Neural progenitor cell (in vitro differentiated cells): ENCODE data around the gene DAW1. TPM values are rescaled to one million over a fixed set of nuclear protein-coding genes. Genes with fewer than 3 reads are reported as not detected.

ENCODE experiments used
- DNase-seq: peaks from one replicate; pipeline ENCODE4 v3.0.0-alpha.2; 2016; ENCODE audit warnings: low spot score
- H2AFZ ChIP-seq: fragments of 200-600 bp; sonication (generic); replicated peaks from 2 replicates; pipeline ENCODE4 v1.6.1; 2016; ENCODE audit warnings: antibody characterized with exemption
- H3F3A ChIP-seq: fragments of 200-600 bp; sonication (generic); 2 replicates; pipeline ENCODE4 v1.6.1; 2016; ENCODE audit warnings: antibody characterized with exemption, low read depth
- H3K27ac ChIP-seq: fragments of 200-600 bp; sonication (generic); 2 replicates; pipeline ENCODE4 v1.5.1; 2016; ENCODE audit warnings: mild to moderate bottlenecking
- H3K27me3 ChIP-seq: fragments of 200-600 bp; sonication (generic); 2 replicates; pipeline ENCODE4 v1.6.1; 2016; ENCODE audit warnings: mild to moderate bottlenecking, moderate library complexity
- H3K36me3 ChIP-seq: fragments of 200-600 bp; sonication (generic); 2 replicates; pipeline ENCODE4 v1.5.1; 2016
- H3K4me1 ChIP-seq: fragments of 200-600 bp; sonication (generic); 2 replicates; pipeline ENCODE4 v1.6.1; 2016; ENCODE audit warnings: mixed run types
- H3K4me2 ChIP-seq: fragments of 200-600 bp; sonication (generic); 2 replicates; pipeline ENCODE4 v1.6.1; 2016
- H3K4me3 ChIP-seq: fragments of 200-600 bp; sonication (generic); 2 replicates; pipeline ENCODE4 v1.5.1; 2016
- H3K79me2 ChIP-seq: fragments of 200-600 bp; sonication (generic); 2 replicates; pipeline ENCODE4 v1.6.1; 2016; ENCODE audit warnings: low read depth
- H3K9ac ChIP-seq: fragments of 200-600 bp; sonication (generic); 2 replicates; pipeline ENCODE4 v1.6.1; 2016
- H3K9me3 ChIP-seq: fragments of 200-600 bp; sonication (generic); 2 replicates; pipeline ENCODE4 v1.5.1; 2016; ENCODE audit warnings: low read depth
- H4K20me1 ChIP-seq: fragments of 200-600 bp; sonication (generic); 2 replicates; pipeline ENCODE4 v1.6.1; 2016; ENCODE audit warnings: low read depth
- H3K27ac Mint-ChIP-seq: 3 replicates; pipeline ENCODE4 v1.8.0; 2021; ENCODE audit warnings: mixed read lengths
- H3K27me3 Mint-ChIP-seq: 2 replicates; pipeline ENCODE4 v1.8.0; 2022; ENCODE audit warnings: low read depth, mild to moderate bottlenecking, inconsistent platforms, moderate library complexity, mixed read lengths; ENCODE audit not compliant: insufficient read depth
- H3K36me3 Mint-ChIP-seq: 3 replicates; pipeline ENCODE4 v1.8.0; 2021; ENCODE audit warnings: mixed read lengths
- H3K4me1 Mint-ChIP-seq: 3 replicates; pipeline ENCODE4 v1.8.0; 2021; ENCODE audit warnings: mixed read lengths
- H3K4me3 Mint-ChIP-seq: 3 replicates; pipeline ENCODE4 v1.8.0; 2021; ENCODE audit warnings: mild to moderate bottlenecking, moderate library complexity, mixed read lengths
- H3K9me3 Mint-ChIP-seq: 3 replicates; pipeline ENCODE4 v1.8.0; 2020; ENCODE audit warnings: mixed read lengths
- EZH2 ChIP-seq: fragments of 200-600 bp; sonication (generic); IDR thresholded peaks from 2 replicates; pipeline ENCODE4 v1.6.1; 2017; ENCODE audit warnings: antibody characterized with exemption, mild to moderate bottlenecking, moderate library complexity
- EZH2phosphoT487 ChIP-seq: fragments of 200-600 bp; sonication (generic); IDR thresholded peaks from 2 replicates; pipeline ENCODE4 v1.6.1; 2017; ENCODE audit warnings: antibody characterized with exemption
- total RNA-seq: library from RNA; depleted of rRNA; stranded (reverse); fragments of >200 nt; gene quantifications from 2 replicates; pipeline ENCODE4 v1.2.3, GENCODE V29; 2015; ENCODE audit warnings: low replicate concordance
- TF ChIP-seq, protein P1 (sequence below): fragments of 200-600 bp; sonication (generic); IDR thresholded peaks from 2 replicates; pipeline ENCODE4 v1.5.1; 2017; ENCODE audit warnings: antibody characterized with exemption, mild to moderate bottlenecking

The DAW1 gene
- total RNA-seq, 1 donor from 2014 or later, result not detected

DNA sequence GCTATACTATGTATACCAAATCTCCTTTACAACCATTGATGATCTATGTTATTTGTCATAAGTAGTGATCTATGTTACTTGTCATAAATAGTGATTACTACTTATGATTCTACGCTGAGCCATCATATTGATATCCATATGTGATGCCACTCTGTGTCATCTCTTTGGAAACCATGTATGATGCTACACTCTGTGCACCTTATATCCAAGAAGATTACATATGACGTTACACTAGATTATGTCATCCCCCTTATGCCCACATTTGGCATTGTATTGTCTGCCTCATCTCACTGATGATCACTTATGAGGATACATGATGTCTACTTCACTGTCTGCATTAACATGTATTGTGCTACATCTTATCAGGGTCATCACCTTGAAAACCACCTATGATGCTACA, 42.9 kb downstream of the DAW1 start:
- Histone ChIP-seq H2AFZ (no peak overlapping the region), H3K4me3 (no peak overlapping the region), H3K9ac (no peak overlapping the region), H3F3A (no peaks in the 10 kb centered on the region), H3K79me2 (no peaks in the 10 kb centered on the region), H3K27me3 (no peaks in the 10 kb centered on the region), H3K27ac (no peak overlapping the region), H4K20me1 (no peaks in the 10 kb centered on the region), H3K9me3 (no peaks in the 10 kb centered on the region), H3K36me3 (no peaks in the 10 kb centered on the region), H3K4me1 (no peaks in the 10 kb centered on the region), H3K4me2 (no peak overlapping the region)
- H3K36me3 Mint-ChIP-seq, result no peaks in the 10 kb centered on the region
- TF ChIP-seq EZH2, result no peak
- TF ChIP-seq, protein P1, sequence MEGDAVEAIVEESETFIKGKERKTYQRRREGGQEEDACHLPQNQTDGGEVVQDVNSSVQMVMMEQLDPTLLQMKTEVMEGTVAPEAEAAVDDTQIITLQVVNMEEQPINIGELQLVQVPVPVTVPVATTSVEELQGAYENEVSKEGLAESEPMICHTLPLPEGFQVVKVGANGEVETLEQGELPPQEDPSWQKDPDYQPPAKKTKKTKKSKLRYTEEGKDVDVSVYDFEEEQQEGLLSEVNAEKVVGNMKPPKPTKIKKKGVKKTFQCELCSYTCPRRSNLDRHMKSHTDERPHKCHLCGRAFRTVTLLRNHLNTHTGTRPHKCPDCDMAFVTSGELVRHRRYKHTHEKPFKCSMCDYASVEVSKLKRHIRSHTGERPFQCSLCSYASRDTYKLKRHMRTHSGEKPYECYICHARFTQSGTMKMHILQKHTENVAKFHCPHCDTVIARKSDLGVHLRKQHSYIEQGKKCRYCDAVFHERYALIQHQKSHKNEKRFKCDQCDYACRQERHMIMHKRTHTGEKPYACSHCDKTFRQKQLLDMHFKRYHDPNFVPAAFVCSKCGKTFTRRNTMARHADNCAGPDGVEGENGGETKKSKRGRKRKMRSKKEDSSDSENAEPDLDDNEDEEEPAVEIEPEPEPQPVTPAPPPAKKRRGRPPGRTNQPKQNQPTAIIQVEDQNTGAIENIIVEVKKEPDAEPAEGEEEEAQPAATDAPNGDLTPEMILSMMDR, result no peak
- no peak for TF ChIP-seq EZH2phosphoT487
- peaks cover 6% of the 10 kb centered on the region for H3K27me3 Mint-ChIP-seq
- no peak overlapping the region for H3K4me3 Mint-ChIP-seq
- H3K4me1 Mint-ChIP-seq, result no peaks in the 10 kb centered on the region
- H3K27ac Mint-ChIP-seq, result no peak overlapping the region
- no peak for DNase-seq
- no peaks in the 10 kb centered on the region for H3K9me3 Mint-ChIP-seq

DNA sequence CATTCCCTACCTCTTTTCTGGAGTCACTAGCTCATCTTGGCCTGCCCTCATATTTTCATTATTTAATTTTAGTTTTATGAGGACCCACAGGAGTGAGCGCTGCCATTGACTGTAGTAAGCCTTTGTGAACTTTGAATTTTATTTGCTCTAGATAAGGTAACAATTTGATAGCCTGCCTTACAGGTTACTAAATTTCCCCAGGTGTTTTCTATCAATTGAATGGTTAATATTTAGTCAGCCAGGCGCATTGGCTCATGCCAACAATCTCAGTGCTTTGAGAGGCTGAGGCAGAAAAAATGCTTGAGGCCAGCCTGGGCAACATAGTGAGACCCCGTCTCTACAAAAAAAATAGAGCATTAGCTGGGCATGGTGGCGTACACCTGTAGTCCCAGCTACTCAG, 50.2 kb downstream of the DAW1 start:
- Histone ChIP-seq H3K27me3 (no peaks in the 10 kb centered on the region), H3K36me3 (no peaks in the 10 kb centered on the region), H3K4me2 (no peak overlapping the region), H3K4me1 (no peaks in the 10 kb centered on the region), H3K79me2 (no peaks in the 10 kb centered on the region), H4K20me1 (no peaks in the 10 kb centered on the region), H3F3A (no peaks in the 10 kb centered on the region), H3K9me3 (no peaks in the 10 kb centered on the region), H3K4me3 (no peak overlapping the region), H3K9ac (no peak overlapping the region), H2AFZ (no peak overlapping the region), H3K27ac (no peak overlapping the region)
- peaks cover 5% of the 10 kb centered on the region for H3K27me3 Mint-ChIP-seq
- H3K4me1 Mint-ChIP-seq, result no peaks in the 10 kb centered on the region
- no peak for DNase-seq
- TF ChIP-seq, protein P1, result no peak
- no peak for TF ChIP-seq EZH2
- TF ChIP-seq EZH2phosphoT487, result no peak
- no peaks in the 10 kb centered on the region for H3K9me3 Mint-ChIP-seq
- no peak overlapping the region for H3K27ac Mint-ChIP-seq
- no peaks in the 10 kb centered on the region for H3K36me3 Mint-ChIP-seq
- no peak overlapping the region for H3K4me3 Mint-ChIP-seq

DNA sequence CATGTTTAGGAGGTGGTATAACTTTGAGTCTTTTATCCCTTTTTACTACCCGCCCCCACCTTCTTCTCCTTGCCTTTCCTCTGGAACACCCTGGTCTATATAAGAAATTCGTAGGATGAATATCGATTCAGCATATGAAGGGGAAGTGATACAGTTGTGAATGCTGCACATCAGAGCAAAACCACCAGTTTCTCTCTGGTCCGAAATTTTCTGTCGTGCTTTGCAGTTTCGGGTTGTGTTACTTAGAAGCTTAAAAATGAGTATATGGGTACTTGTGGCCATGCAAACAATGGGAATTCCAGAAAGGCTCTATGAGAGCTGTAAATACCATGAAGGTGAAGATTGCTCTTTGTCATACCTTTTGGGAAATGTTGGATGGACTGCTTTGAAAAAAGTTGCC, 60.6 kb downstream of the DAW1 start:
- no peak for DNase-seq
- H3K27ac ChIP-seq, result no peak overlapping the region
- no peak overlapping the region for H3K9ac ChIP-seq
- no peak overlapping the region for H2AFZ ChIP-seq
- TF ChIP-seq EZH2 (no peak), EZH2phosphoT487 (no peak)
- TF ChIP-seq, protein P1, result no peak
- Mint-ChIP-seq H3K9me3 (peaks cover 9% of the 10 kb centered on the region), H3K4me1 (no peaks in the 10 kb centered on the region), H3K27ac (no peak overlapping the region), H3K27me3 (peaks cover 3% of the 10 kb centered on the region), H3K36me3 (no peaks in the 10 kb centered on the region), H3K4me3 (no peak overlapping the region)
- H3F3A ChIP-seq, result no peaks in the 10 kb centered on the region
- H3K9me3 ChIP-seq, result no peaks in the 10 kb centered on the region
- H3K27me3 ChIP-seq, result no peaks in the 10 kb centered on the region
- no peak overlapping the region for H3K4me3 ChIP-seq
- H3K36me3 ChIP-seq, result no peaks in the 10 kb centered on the region
- no peaks in the 10 kb centered on the region for H3K4me1 ChIP-seq
- H3K79me2 ChIP-seq, result no peaks in the 10 kb centered on the region
- H4K20me1 ChIP-seq, result no peaks in the 10 kb centered on the region
- no peak overlapping the region for H3K4me2 ChIP-seq

DNA sequence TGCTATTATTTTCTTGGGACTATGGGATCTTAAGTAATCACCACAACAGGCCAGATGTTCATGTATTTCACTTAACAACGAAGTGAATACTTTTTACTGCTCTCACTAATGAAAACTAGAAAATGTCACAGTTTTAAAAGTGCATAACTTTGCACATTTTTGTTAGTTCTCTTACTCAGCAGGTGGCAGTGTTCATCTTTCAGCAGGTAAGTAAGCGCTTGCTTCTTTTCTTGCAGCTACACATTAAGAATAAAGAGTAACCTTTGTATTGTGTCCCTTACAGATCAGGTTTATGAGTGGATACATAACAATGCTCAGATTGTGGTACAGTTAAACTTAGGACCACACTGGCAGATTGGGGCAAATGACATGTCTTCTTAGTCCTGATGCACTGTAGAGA, 61.0 kb downstream of the DAW1 start:
- Histone ChIP-seq H3K27me3 (no peaks in the 10 kb centered on the region), H3K36me3 (no peaks in the 10 kb centered on the region), H3K27ac (no peak overlapping the region), H3K4me1 (no peaks in the 10 kb centered on the region), H3K79me2 (no peaks in the 10 kb centered on the region), H4K20me1 (no peaks in the 10 kb centered on the region), H2AFZ (no peak overlapping the region), H3K4me2 (no peak overlapping the region), H3K4me3 (no peak overlapping the region), H3K9me3 (no peaks in the 10 kb centered on the region), H3K9ac (no peak overlapping the region), H3F3A (no peaks in the 10 kb centered on the region)
- Mint-ChIP-seq H3K4me1 (no peaks in the 10 kb centered on the region), H3K4me3 (no peak overlapping the region), H3K27me3 (peaks cover 3% of the 10 kb centered on the region), H3K36me3 (no peaks in the 10 kb centered on the region), H3K27ac (no peak overlapping the region), H3K9me3 (peaks cover 6% of the 10 kb centered on the region)
- TF ChIP-seq, protein P1, result no peak
- no peak for TF ChIP-seq EZH2
- TF ChIP-seq EZH2phosphoT487, result no peak
- no peak for DNase-seq
